Activated CD8-positive, alpha-beta memory T cell treated with anti-CD3 and anti-CD28 coated beads for 24 hours (primary cell): ENCODE data around the gene RHOV.

Experiments
- DNase-seq: peaks from one replicate; pipeline ENCODE4 v3.0.0-alpha.2; 2020

The RHOV gene

GRCh38 chr15:40873694-40874561 lies at the start of gene RHOV:
RHOV (minus strand) TSS chr15:40874234; CDS start chr15:40874139, 95 bp downstream.
- DNase-seq = peak; percentile 79

GRCh38 chr15:40923551-40923950 lies 49.5 kb upstream of the RHOV start:
- no peak for DNase-seq

- no peak for DNase-seq
Observed at GRCh38 chr15:40922608-40923005, 48.6 kb upstream of the RHOV start.

- DNase-seq = no peak
Observed at GRCh38 chr15:40921949-40922607, 48.0 kb upstream of the RHOV start.

- no peak for DNase-seq
Observed at GRCh38 chr15:40918799-40919392, 44.9 kb upstream of the RHOV start.

GRCh38 chr15:40918146-40918798 lies 44.2 kb upstream of the RHOV start:
- no peak for DNase-seq

GRCh38 chr15:40917585-40917984 lies 43.6 kb upstream of the RHOV start:
- no peak for DNase-seq

GRCh38 chr15:40915679-40916078 lies 41.6 kb upstream of the RHOV start:
- DNase-seq = no peak

- DNase-seq = no peak
Observed at GRCh38 chr15:40915116-40915661, 41.2 kb upstream of the RHOV start.

GRCh38 chr15:40914486-40914885 lies 40.5 kb upstream of the RHOV start:
- no peak for DNase-seq

- DNase-seq = no peak
Observed at GRCh38 chr15:40914013-40914412, 40.0 kb upstream of the RHOV start.

- DNase-seq = no peak
Observed at GRCh38 chr15:40912478-40912877, 38.4 kb upstream of the RHOV start.

GRCh38 chr15:40911693-40912092 lies 37.7 kb upstream of the RHOV start:
- DNase-seq = no peak

- no peak for DNase-seq
Observed at GRCh38 chr15:40911141-40911540, 37.1 kb upstream of the RHOV start.

- no peak for DNase-seq
Observed at GRCh38 chr15:40909662-40910630, 35.9 kb upstream of the RHOV start.

GRCh38 chr15:40908095-40908494 lies 34.1 kb upstream of the RHOV start:
- DNase-seq = no peak

- peak; percentile 78 for DNase-seq
Observed at GRCh38 chr15:40906991-40907802, 33.2 kb upstream of the RHOV start.

- peak; percentile 93 for DNase-seq
Observed at GRCh38 chr15:40906091-40906990, 32.3 kb upstream of the RHOV start.

GRCh38 chr15:40904552-40905201 lies 30.6 kb upstream of the RHOV start:
- DNase-seq = no peak
